BE2C (cell line): ENCODE data around the gene TEX11.
"Not testable (repeated sequence)": the region's sequence is repeated elsewhere in the genome, so short reads cannot be mapped to it uniquely, and the experiment has no call there.

Source experiments
- DNase-seq: peaks from one replicate; pipeline ENCODE4 v3.0.0-alpha.2; 2020
- H3K27me3 ChIP-seq: fragments of 250-450 bp; sonication (Bioruptor Pico); 2 replicates; pipeline ENCODE4 v1.5.1; 2020; ENCODE audit warnings: mild to moderate bottlenecking
- H3K36me3 ChIP-seq: fragments of 250-450 bp; sonication (Bioruptor Pico); 2 replicates; pipeline ENCODE4 v1.5.1; 2020; ENCODE audit warnings: mild to moderate bottlenecking
- H3K4me1 ChIP-seq: fragments of 250-450 bp; sonication (Bioruptor Pico); 2 replicates; pipeline ENCODE4 v1.5.1; 2020
- H3K4me3 ChIP-seq: 2 replicates; pipeline ENCODE4 v1.5.1; 2011; ENCODE audit warnings: low read depth, low read length
- H3K9me3 ChIP-seq: fragments of 250-450 bp; sonication (Bioruptor Pico); 2 replicates; pipeline ENCODE4 v1.5.1; 2020
- CTCF ChIP-seq: IDR thresholded peaks from 2 replicates; pipeline ENCODE4 v1.5.1; 2012; ENCODE audit warnings: mild to moderate bottlenecking, low read depth, low read length

The TEX11 gene

GRCh38 chrX:70774223-70774622 lies 134.3 kb downstream of the TEX11 start:
- no peaks in the 10 kb centered on the region for H3K9me3 ChIP-seq
- DNase-seq, result no peak
- H3K27me3 ChIP-seq, result no peaks in the 10 kb centered on the region
- H3K4me3 ChIP-seq, result no peak overlapping the region
- no peak for TF ChIP-seq CTCF
- H3K4me1 ChIP-seq, result no peaks in the 10 kb centered on the region
- H3K36me3 ChIP-seq, result no peaks in the 10 kb centered on the region

- Histone ChIP-seq H3K4me1 (no peaks in the 10 kb centered on the region), H3K9me3 (no peaks in the 10 kb centered on the region), H3K36me3 (no peaks in the 10 kb centered on the region), H3K4me3 (no peak overlapping the region), H3K27me3 (no peaks in the 10 kb centered on the region)
- DNase-seq, result no peak
- TF ChIP-seq CTCF, result no peak; the same call in 1 of the 2 replicates
Observed at GRCh38 chrX:70769659-70770227, 138.8 kb downstream of the TEX11 start.

GRCh38 chrX:70762285-70762684 lies 146.2 kb downstream of the TEX11 start:
- Histone ChIP-seq H3K9me3 (no peaks in the 10 kb centered on the region), H3K27me3 (no peaks in the 10 kb centered on the region), H3K4me3 (no peak overlapping the region), H3K4me1 (no peaks in the 10 kb centered on the region), H3K36me3 (no peaks in the 10 kb centered on the region)
- DNase-seq, result no peak
- no peak for TF ChIP-seq CTCF

GRCh38 chrX:70755850-70756249 lies 152.7 kb downstream of the TEX11 start:
- H3K9me3 ChIP-seq, result no peaks in the 10 kb centered on the region
- no peak for DNase-seq
- TF ChIP-seq CTCF, result no peak
- no peaks in the 10 kb centered on the region for H3K36me3 ChIP-seq
- H3K4me1 ChIP-seq, result no peaks in the 10 kb centered on the region
- no peak overlapping the region for H3K4me3 ChIP-seq
- H3K27me3 ChIP-seq, result no peaks in the 10 kb centered on the region

- Histone ChIP-seq H3K4me1 (no peaks in the 10 kb centered on the region), H3K36me3 (no peaks in the 10 kb centered on the region), H3K9me3 (no peaks in the 10 kb centered on the region), H3K27me3 (no peaks in the 10 kb centered on the region), H3K4me3 (no peak overlapping the region)
- DNase-seq, result no peak
- TF ChIP-seq CTCF, result no peak
Observed at GRCh38 chrX:70754169-70754848, 154.2 kb downstream of the TEX11 start.

GRCh38 chrX:70733774-70734173 lies 174.7 kb downstream of the TEX11 start:
- H3K36me3 ChIP-seq, H3K9me3 ChIP-seq, H3K27me3 ChIP-seq, H3K4me1 ChIP-seq, H3K4me3 ChIP-seq, DNase-seq: not testable (repeated sequence)

GRCh38 chrX:70727961-70728360 lies 180.6 kb downstream of the TEX11 start:
- H3K36me3 ChIP-seq, DNase-seq, H3K27me3 ChIP-seq, H3K4me1 ChIP-seq, H3K9me3 ChIP-seq, H3K4me3 ChIP-seq: not testable (repeated sequence)
